ENCODE results near the gene FAM171A2.

Gene FAM171A2

GRCh38 chr17:44352828-44353671 lies 10.6 kb downstream of the FAM171A2 start:
- DNase-seq (ENCODE audit: low read depth): no peak
- H3K4me3 ChIP-seq (ENCODE audit: low read depth, low read length): no peak overlapping the region
- TF ChIP-seq, protein P1, sequence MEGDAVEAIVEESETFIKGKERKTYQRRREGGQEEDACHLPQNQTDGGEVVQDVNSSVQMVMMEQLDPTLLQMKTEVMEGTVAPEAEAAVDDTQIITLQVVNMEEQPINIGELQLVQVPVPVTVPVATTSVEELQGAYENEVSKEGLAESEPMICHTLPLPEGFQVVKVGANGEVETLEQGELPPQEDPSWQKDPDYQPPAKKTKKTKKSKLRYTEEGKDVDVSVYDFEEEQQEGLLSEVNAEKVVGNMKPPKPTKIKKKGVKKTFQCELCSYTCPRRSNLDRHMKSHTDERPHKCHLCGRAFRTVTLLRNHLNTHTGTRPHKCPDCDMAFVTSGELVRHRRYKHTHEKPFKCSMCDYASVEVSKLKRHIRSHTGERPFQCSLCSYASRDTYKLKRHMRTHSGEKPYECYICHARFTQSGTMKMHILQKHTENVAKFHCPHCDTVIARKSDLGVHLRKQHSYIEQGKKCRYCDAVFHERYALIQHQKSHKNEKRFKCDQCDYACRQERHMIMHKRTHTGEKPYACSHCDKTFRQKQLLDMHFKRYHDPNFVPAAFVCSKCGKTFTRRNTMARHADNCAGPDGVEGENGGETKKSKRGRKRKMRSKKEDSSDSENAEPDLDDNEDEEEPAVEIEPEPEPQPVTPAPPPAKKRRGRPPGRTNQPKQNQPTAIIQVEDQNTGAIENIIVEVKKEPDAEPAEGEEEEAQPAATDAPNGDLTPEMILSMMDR (IDR thresholded peaks at IDR 0.05; ENCODE audit: low read depth, low read length, missing control alignments): no peak

- no peak for DNase-seq (ENCODE audit: low read depth)
- H3K4me3 ChIP-seq (ENCODE audit: low read depth, low read length): no peak overlapping the region
- TF ChIP-seq, protein P1 (IDR thresholded peaks at IDR 0.05; ENCODE audit: low read depth, low read length, missing control alignments): no peak
Observed at GRCh38 chr17:44351961-44352827, 11.5 kb downstream of the FAM171A2 start.

DNA sequence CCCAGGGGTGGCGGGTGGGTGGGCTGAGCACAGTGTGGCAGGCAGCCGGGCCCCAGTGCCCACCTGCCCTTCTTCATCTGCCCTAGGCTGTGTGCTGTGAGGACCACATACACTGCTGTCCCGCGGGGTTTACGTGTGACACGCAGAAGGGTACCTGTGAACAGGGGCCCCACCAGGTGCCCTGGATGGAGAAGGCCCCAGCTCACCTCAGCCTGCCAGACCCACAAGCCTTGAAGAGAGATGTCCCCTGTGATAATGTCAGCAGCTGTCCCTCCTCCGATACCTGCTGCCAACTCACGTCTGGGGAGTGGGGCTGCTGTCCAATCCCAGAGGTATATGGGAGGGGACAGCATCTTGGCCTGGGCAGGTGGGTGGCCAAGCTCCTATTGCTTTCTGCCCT lies 12.2 kb downstream of the FAM171A2 start:
- TF ChIP-seq, protein P1 (IDR thresholded peaks at IDR 0.05; ENCODE audit: low read depth, low read length, missing control alignments): no peak
- H3K4me3 ChIP-seq (ENCODE audit: low read depth, low read length): no peak overlapping the region
- DNase-seq (ENCODE audit: low read depth): no peak

DNA sequence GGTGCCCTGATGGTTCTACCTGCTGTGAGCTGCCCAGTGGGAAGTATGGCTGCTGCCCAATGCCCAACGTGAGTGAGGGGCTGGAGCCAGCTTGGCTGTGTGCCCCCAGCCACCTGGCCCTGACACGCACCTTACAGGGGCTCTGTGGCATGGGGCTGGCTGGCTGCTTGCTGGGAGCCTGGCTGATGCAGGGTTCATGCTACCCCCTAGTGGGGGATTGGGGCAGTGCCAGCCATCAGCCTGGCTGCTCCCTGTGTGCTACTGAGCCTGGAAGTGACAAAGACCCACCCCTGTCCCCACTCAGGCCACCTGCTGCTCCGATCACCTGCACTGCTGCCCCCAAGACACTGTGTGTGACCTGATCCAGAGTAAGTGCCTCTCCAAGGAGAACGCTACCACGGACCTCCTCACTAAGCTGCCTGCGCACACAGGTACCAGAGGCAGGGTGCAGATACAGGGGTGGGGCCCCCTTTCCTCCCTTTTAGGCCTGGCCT lies 12.9 kb downstream of the FAM171A2 start:
- DNase-seq (ENCODE audit: low read depth): no peak
- TF ChIP-seq, protein P1 (IDR thresholded peaks at IDR 0.05; ENCODE audit: low read depth, low read length, missing control alignments): peak; percentile 97
- H3K4me3 ChIP-seq (ENCODE audit: low read depth, low read length): no peak overlapping the region

DNA sequence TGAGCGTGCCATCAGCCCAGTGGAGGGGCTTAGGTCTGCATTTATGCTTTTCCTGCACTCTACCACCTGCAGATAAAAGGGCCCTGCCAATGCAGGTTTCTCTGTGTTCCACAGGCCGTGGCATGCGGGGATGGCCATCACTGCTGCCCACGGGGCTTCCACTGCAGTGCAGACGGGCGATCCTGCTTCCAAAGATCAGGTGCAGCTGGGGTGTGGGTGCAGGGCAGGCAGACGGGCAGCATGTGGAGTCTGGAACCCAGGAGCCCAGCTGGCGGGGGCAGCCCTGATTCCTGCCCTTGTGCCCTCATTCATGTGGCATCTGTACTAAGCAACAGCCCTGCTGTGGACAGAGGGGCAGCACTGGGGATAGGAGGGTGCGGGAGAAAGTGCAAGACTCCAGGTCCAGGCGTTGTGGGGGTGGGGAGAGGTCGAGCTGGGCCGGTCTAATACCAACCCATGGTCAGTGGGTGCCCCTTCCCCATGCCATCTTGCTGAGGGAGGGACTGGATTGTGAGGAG lies 14.0 kb downstream of the FAM171A2 start:
- peak overlapping the region; percentile 15; the same call in 1 of the 2 replicates for H3K4me3 ChIP-seq (ENCODE audit: low read depth, low read length)

GRCh38 chr17:44348988-44349364 lies 14.7 kb downstream of the FAM171A2 start:
- DNase-seq (ENCODE audit: low read depth): no peak
- H3K4me3 ChIP-seq (ENCODE audit: low read depth, low read length): peak overlapping the region; percentile 15
- TF ChIP-seq, protein P1 (IDR thresholded peaks at IDR 0.05; ENCODE audit: low read depth, low read length, missing control alignments): no peak

More for the DNA sequence above, 14.0 kb downstream of the FAM171A2 start:
- TF ChIP-seq, protein P1 (IDR thresholded peaks at IDR 0.05; ENCODE audit: low read depth, low read length, missing control alignments): no peak
- DNase-seq (ENCODE audit: low read depth): no peak

All from GM12864 (cell line).